Natural killer cell (primary cell): ENCODE results near the gene SLC12A6. TPM values are rescaled to one million over a fixed set of nuclear protein-coding genes. Genes with fewer than 3 reads are reported as not detected.
A peak's percentile ranks its signal among the peaks of the same experiment; 100 is the strongest.

ENCODE experiments used
- ATAC-seq, 3 donors: fragments of 150-1000 bp in 2 of 3; fragments of 200-7000 bp in 1 of 3; cut with Tn5 transposase; 1 replicate in 1 of 3; 2 replicates in 2 of 3; pipeline ENCODE4 v1.10.0; 2021; ENCODE audit warnings: mild to moderate bottlenecking in 2 of 3, moderate library complexity in 2 of 3
- DNase-seq, 2 donors: peaks; one replicate each; pipeline versions ENCODE4 v3.0.0 to v3.0.0-alpha.2; 2013 to 2021; ENCODE audit warnings: mixed read lengths in 1 of 2
- H3K27ac ChIP-seq: one replicate; pipeline ENCODE4 v1.5.1; 2013; ENCODE audit warnings: mild to moderate bottlenecking, low read length
- H3K27me3 ChIP-seq: one replicate; pipeline ENCODE4 v1.6.1; 2013; ENCODE audit warnings: low read length; ENCODE audit not compliant: control insufficient read depth, insufficient read depth
- H3K36me3 ChIP-seq: one replicate; pipeline ENCODE4 v1.6.1; 2013; ENCODE audit warnings: low read length; ENCODE audit not compliant: control insufficient read depth, insufficient read depth
- H3K4me1 ChIP-seq: one replicate; pipeline ENCODE4 v1.6.1; 2013; ENCODE audit warnings: low read length; ENCODE audit not compliant: control insufficient read depth, insufficient read depth
- H3K4me3 ChIP-seq: one replicate; pipeline ENCODE4 v1.5.1; 2013; ENCODE audit warnings: low read length
- H3K9me3 ChIP-seq: one replicate; pipeline ENCODE4 v1.6.1; 2013; ENCODE audit warnings: low read length; ENCODE audit not compliant: control insufficient read depth, insufficient read depth
- H3K27ac Mint-ChIP-seq, 2 donors: one replicate each; pipeline ENCODE4 v1.8.0; 2022; ENCODE audit warnings: mild to moderate bottlenecking in 2 of 2, mixed read lengths in 2 of 2, moderate library complexity in 1 of 2
- H3K27me3 Mint-ChIP-seq, 2 donors: one replicate each; pipeline ENCODE4 v1.8.0; 2022; ENCODE audit warnings: low read depth in 2 of 2, mixed read lengths in 2 of 2
- H3K36me3 Mint-ChIP-seq: one replicate; pipeline ENCODE4 v1.8.0; 2022; ENCODE audit warnings: mixed read lengths
- H3K4me1 Mint-ChIP-seq, 2 donors: one replicate each; pipeline ENCODE4 v1.8.0; 2022; ENCODE audit warnings: mixed read lengths in 2 of 2
- H3K4me3 Mint-ChIP-seq: one replicate; pipeline ENCODE4 v1.8.0; 2022; ENCODE audit warnings: mild to moderate bottlenecking, moderate library complexity, mixed read lengths
- H3K9me3 Mint-ChIP-seq, 2 donors: one replicate each; pipeline ENCODE4 v1.8.0; 2022; ENCODE audit warnings: mixed read lengths in 2 of 2
- CTCF ChIP-seq: fragments of 200-600 bp; IDR thresholded peaks from one replicate; pipeline ENCODE4 v1.8.0; 2022; ENCODE audit warnings: antibody characterized with exemption
- WGBS: methylation state at CpG from one replicate; pipeline ENCODE4 v1.1.7; 2013; ENCODE audit warnings: missing lambda C conversion rate; ENCODE audit not compliant: insufficient coverage; 5-methylcytosine and 5-hydroxymethylcytosine counted together
- intact Hi-C: fragments of 100-400 bp; cut with micrococcal nuclease; formaldehyde crosslinking; loops from one replicate; pipeline ENCODE4 v1.14.2; 2022
- total RNA-seq, 4 donors: library from RNA; stranded (reverse); fragments of 120-200 nt in 1 of 4; gene quantifications; one replicate each; pipeline versions ENCODE4 v1.2.3 to v1.2.4, GENCODE V29; 2013 to 2022

SLC12A6 gene
- total RNA-seq, 3 donors from 2014 or later (not counting 1 experiment from before 2014, with no cell fraction given), result 56.1 to 82.9 (median 79.5) TPM

- DNase-seq (no peak), ATAC-seq (no peak)
- H3K27ac Mint-ChIP-seq, result no peak overlapping the region
- Histone ChIP-seq H3K4me1 (peaks cover 22% of the 10 kb centered on the region), H3K4me3 (no peak overlapping the region), H3K27me3 (no peaks in the 10 kb centered on the region), H3K27ac (no peak overlapping the region), H3K36me3 (peaks cover 23% of the 10 kb centered on the region), H3K9me3 (no peaks in the 10 kb centered on the region)
- WGBS, result 94% methylated on average over 15 of the region's 15 CpGs
- peaks cover 18% of the 10 kb centered on the region in 2 donors for H3K4me1 Mint-ChIP-seq
- H3K4me3 Mint-ChIP-seq, result peak overlapping the region; percentile 88
- no peaks in the 10 kb centered on the region for H3K27me3 Mint-ChIP-seq
- TF ChIP-seq CTCF, result no peak
- H3K9me3 Mint-ChIP-seq, result no peaks in the 10 kb centered on the region
- H3K36me3 Mint-ChIP-seq, result no peaks in the 10 kb centered on the region
- intact Hi-C loops, result no loop called here
These were observed 4.0 kb upstream of the SLC12A6 start for GRCh38 chr15:34341381-34342212.

GRCh38 chr15:34339946-34340345 is 2.4 kb upstream of the SLC12A6 start:
- peak overlapping the region; percentile 52 for H3K4me3 Mint-ChIP-seq
- DNase-seq, result no peak
- H3K36me3 ChIP-seq, result peaks cover 23% of the 10 kb centered on the region
- H3K4me3 ChIP-seq, result no peak overlapping the region
- no peak for ATAC-seq
- no peaks in the 10 kb centered on the region for H3K27me3 Mint-ChIP-seq
- intact Hi-C loops, result loop anchor here (2.0 to 5.0 kb wide), 2 partner anchors 115 to 238 kb away; partner anchors contain the start of genes EMC4, EMC7 and PGBD4
- no peak overlapping the region for H3K27ac ChIP-seq
- TF ChIP-seq CTCF, result no peak
- no peaks in the 10 kb centered on the region for H3K9me3 Mint-ChIP-seq
- no peaks in the 10 kb centered on the region for H3K36me3 Mint-ChIP-seq
- 93% methylated on average over 3 of the region's 3 CpGs for WGBS
- peak overlapping the region in 1 of 2 donors; percentile 34 for H3K27ac Mint-ChIP-seq
- H3K9me3 ChIP-seq, result no peaks in the 10 kb centered on the region
- H3K27me3 ChIP-seq, result no peaks in the 10 kb centered on the region
- H3K4me1 Mint-ChIP-seq, result peaks cover 34 to 35% of the 10 kb centered on the region in 2 donors
- H3K4me1 ChIP-seq, result peaks cover 31% of the 10 kb centered on the region

- H3K4me3 Mint-ChIP-seq, result no peak overlapping the region
- TF ChIP-seq CTCF, result no peak
- no peaks in the 10 kb centered on the region for H3K36me3 Mint-ChIP-seq
- no peaks in the 10 kb centered on the region for H3K27me3 Mint-ChIP-seq
- Histone ChIP-seq H3K9me3 (no peaks in the 10 kb centered on the region), H3K36me3 (peaks cover 23% of the 10 kb centered on the region), H3K4me1 (peaks cover 37% of the 10 kb centered on the region), H3K27ac (peak overlapping the region; percentile 47), H3K27me3 (no peaks in the 10 kb centered on the region), H3K4me3 (peak overlapping the region; percentile 79)
- DNase-seq, result no peak
- 76% methylated on average over 15 of the region's 16 CpGs for WGBS
- no peak for ATAC-seq
- H3K9me3 Mint-ChIP-seq, result no peaks in the 10 kb centered on the region
- H3K27ac Mint-ChIP-seq, result peak overlapping the region in 1 of 2 donors; percentile 95
- H3K4me1 Mint-ChIP-seq, result peaks cover 47 to 51% of the 10 kb centered on the region in 2 donors
- intact Hi-C loops, result loop anchor here (2.0 to 5.0 kb wide), 2 partner anchors 114 to 236 kb away; partner anchors contain the start of genes EMC4, EMC7 and PGBD4
These were observed 766 bp upstream of the SLC12A6 start for GRCh38 chr15:34338347-34338746.
